ENCODE measurements around the gene PLPP6. TPM values are rescaled to one million over a fixed set of nuclear protein-coding genes. Genes with fewer than 3 reads are reported as not detected.

PLPP6 gene
- total and polyA plus RNA-seq, 2 donors (not counting 1 experiment from before 2014, with no cell fraction given): 6.3 to 14.3 TPM

DNA sequence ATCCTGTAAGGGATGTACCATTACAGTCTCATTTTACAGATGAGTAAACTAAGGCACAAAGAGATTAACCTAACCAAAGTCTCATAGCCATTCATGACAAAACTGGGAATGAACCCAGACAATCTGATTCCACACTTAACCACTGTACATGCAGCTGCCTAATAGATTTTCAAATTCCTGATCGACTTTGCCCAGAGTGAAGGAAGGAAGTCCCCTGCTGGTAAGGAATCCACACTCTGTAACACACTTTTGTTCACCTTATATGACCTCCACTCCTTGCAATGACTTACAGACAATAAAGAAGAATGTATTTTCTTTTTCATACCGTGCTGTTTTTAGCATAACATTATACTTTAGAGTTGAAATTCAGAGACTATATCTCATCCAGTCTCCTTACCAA, 31.3 kb upstream of the PLPP6 start:
- POLR2A ChIA-PET: no interaction called here

DNA sequence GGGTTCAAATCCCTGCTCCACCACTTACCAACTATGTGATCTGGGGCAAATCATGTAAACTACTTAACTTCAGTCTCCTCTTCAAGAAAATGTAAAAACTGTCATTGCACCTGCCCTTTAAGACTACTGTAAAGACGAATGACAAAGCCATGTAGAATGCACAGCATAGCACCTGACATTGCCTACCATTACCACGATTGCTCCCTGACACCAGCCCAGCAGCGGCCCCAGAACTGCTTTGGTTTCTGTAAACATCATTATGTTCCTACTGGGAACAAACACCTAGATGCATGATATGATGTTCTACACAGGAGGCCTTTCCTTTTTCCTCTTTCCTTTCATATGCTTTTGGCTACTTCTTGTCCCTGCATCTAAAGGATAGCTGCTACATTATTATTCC, 23.1 kb upstream of the PLPP6 start:
- no peak overlapping the region for H3K9ac ChIP-seq (ENCODE audit: low read length)
- intact Hi-C loops (cut with micrococcal nuclease): no loop called here
- no peaks in the 10 kb centered on the region for H3K79me2 ChIP-seq (ENCODE audit: control insufficient read depth, insufficient read depth, low read length)
- H3K36me3 ChIP-seq (replicated peaks in 1 of 2; ENCODE audit: control extremely low read depth in 1 of 2, control insufficient read depth in 1 of 2, extremely low read depth in 1 of 2, insufficient read depth in 2 of 2, low read length in 1 of 2): no peaks in the 10 kb centered on the region
- H4K20me1 ChIP-seq (ENCODE audit: control insufficient read depth, insufficient read depth, low read length, poor library complexity, severe bottlenecking): no peaks in the 10 kb centered on the region
- H3K4me2 ChIP-seq (replicated peaks; ENCODE audit: low read depth, low read length, poor library complexity, severe bottlenecking): no peak overlapping the region
- H3K27me3 Mint-ChIP-seq: peaks cover 13% of the 10 kb centered on the region
- H3K27ac ChIP-seq (ENCODE audit: low read length in 2 of 2): no peak overlapping the region
- H3K4me3 Mint-ChIP-seq: no peak overlapping the region
- no peaks in the 10 kb centered on the region for H3K4me1 ChIP-seq (ENCODE audit: control insufficient read depth in 2 of 2, insufficient read depth in 2 of 2, low read length in 2 of 2)
- H2AFZ ChIP-seq (ENCODE audit: insufficient read depth, low read depth, low read length, poor library complexity, severe bottlenecking): no peak overlapping the region
- no peaks in the 10 kb centered on the region for H3K4me1 Mint-ChIP-seq
- CTCF ChIA-PET: interaction anchor here (1.8 kb wide), 1 partner anchor 324 kb away, joined by 5 read pairs; no protein-coding TSS in a partner anchor
- WGBS (ENCODE audit: insufficient coverage): 82% methylated on average over 2 of the region's 3 CpGs
- no peak for ATAC-seq (ENCODE audit: low read depth)
- no peaks in the 10 kb centered on the region for H3K27me3 ChIP-seq (replicated peaks in 1 of 4; ENCODE audit: control extremely low read depth in 1 of 4, control insufficient read depth in 3 of 4, insufficient read depth in 4 of 4, low read length in 3 of 4)
- no peaks in the 10 kb centered on the region for H3K9me3 Mint-ChIP-seq (ENCODE audit: insufficient read depth)
- no peak for DNase-seq
- H3K9me3 ChIP-seq (ENCODE audit: control extremely low read depth in 1 of 3, control insufficient read depth in 2 of 3, insufficient read depth in 1 of 3, low read length in 2 of 3): no peaks in the 10 kb centered on the region
- POLR2A ChIA-PET: no interaction called here
- no peak overlapping the region for H3K4me3 ChIP-seq (ENCODE audit: control extremely low read depth in 1 of 5, extremely low read depth in 1 of 5, insufficient read depth in 1 of 5, low read depth in 2 of 5, low read length in 4 of 5)
- TF ChIP-seq EZH2 (IDR thresholded peaks at IDR 0.05; ENCODE audit: borderline replicate concordance, insufficient read depth, low read depth, low read length, poor library complexity, severe bottlenecking): no peak
- TF ChIP-seq, protein P1, sequence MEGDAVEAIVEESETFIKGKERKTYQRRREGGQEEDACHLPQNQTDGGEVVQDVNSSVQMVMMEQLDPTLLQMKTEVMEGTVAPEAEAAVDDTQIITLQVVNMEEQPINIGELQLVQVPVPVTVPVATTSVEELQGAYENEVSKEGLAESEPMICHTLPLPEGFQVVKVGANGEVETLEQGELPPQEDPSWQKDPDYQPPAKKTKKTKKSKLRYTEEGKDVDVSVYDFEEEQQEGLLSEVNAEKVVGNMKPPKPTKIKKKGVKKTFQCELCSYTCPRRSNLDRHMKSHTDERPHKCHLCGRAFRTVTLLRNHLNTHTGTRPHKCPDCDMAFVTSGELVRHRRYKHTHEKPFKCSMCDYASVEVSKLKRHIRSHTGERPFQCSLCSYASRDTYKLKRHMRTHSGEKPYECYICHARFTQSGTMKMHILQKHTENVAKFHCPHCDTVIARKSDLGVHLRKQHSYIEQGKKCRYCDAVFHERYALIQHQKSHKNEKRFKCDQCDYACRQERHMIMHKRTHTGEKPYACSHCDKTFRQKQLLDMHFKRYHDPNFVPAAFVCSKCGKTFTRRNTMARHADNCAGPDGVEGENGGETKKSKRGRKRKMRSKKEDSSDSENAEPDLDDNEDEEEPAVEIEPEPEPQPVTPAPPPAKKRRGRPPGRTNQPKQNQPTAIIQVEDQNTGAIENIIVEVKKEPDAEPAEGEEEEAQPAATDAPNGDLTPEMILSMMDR (IDR thresholded peaks at IDR 0.05): no peak
- no peak overlapping the region for H3K27ac Mint-ChIP-seq

More for the DNA sequence above, 31.3 kb upstream of the PLPP6 start:
- Histone ChIP-seq H4K20me1 (ENCODE audit: control insufficient read depth, insufficient read depth, low read length, poor library complexity, severe bottlenecking) (no peaks in the 10 kb centered on the region), H3K36me3 (replicated peaks in 1 of 2; ENCODE audit: control extremely low read depth in 1 of 2, control insufficient read depth in 1 of 2, extremely low read depth in 1 of 2, insufficient read depth in 2 of 2, low read length in 1 of 2) (no peaks in the 10 kb centered on the region), H3K27me3 (replicated peaks in 1 of 4; ENCODE audit: control extremely low read depth in 1 of 4, control insufficient read depth in 3 of 4, insufficient read depth in 4 of 4, low read length in 3 of 4) (peaks cover 0 to 7% (median 3%) of the 10 kb centered on the region in 4 experiments), H3K9me3 (ENCODE audit: control extremely low read depth in 1 of 3, control insufficient read depth in 2 of 3, insufficient read depth in 1 of 3, low read length in 2 of 3) (no peaks in the 10 kb centered on the region), H2AFZ (ENCODE audit: insufficient read depth, low read depth, low read length, poor library complexity, severe bottlenecking) (no peak overlapping the region), H3K4me1 (ENCODE audit: control insufficient read depth in 2 of 2, insufficient read depth in 2 of 2, low read length in 2 of 2) (no peaks in the 10 kb centered on the region), H3K4me2 (replicated peaks; ENCODE audit: low read depth, low read length, poor library complexity, severe bottlenecking) (no peak overlapping the region), H3K9ac (ENCODE audit: low read length) (no peak overlapping the region), H3K27ac (ENCODE audit: low read length in 2 of 2) (no peak overlapping the region), H3K79me2 (ENCODE audit: control insufficient read depth, insufficient read depth, low read length) (no peaks in the 10 kb centered on the region), H3K4me3 (ENCODE audit: control extremely low read depth in 1 of 5, extremely low read depth in 1 of 5, insufficient read depth in 1 of 5, low read depth in 2 of 5, low read length in 4 of 5) (no peak overlapping the region)
- Mint-ChIP-seq H3K27ac (no peak overlapping the region), H3K4me1 (no peaks in the 10 kb centered on the region), H3K4me3 (no peak overlapping the region), H3K27me3 (peaks cover 3% of the 10 kb centered on the region), H3K9me3 (ENCODE audit: insufficient read depth) (no peaks in the 10 kb centered on the region)
- no peak for DNase-seq
- intact Hi-C loops (cut with micrococcal nuclease): no loop called here
- no peak for ATAC-seq (ENCODE audit: low read depth)
- CTCF ChIA-PET: no interaction called here
- TF ChIP-seq EZH2 (IDR thresholded peaks at IDR 0.05; ENCODE audit: borderline replicate concordance, insufficient read depth, low read depth, low read length, poor library complexity, severe bottlenecking): no peak
- TF ChIP-seq, protein P1 (IDR thresholded peaks at IDR 0.05): no peak
- WGBS (ENCODE audit: insufficient coverage): no CpG with 5 or more reads among the region's 2 CpGs

Data from B cell (primary cell).